Measurements from ENCODE around the gene CCL20. TPM values are rescaled to one million over a fixed set of nuclear protein-coding genes. Genes with fewer than 3 reads are reported as not detected.

CCL20 gene
- total and polyA plus RNA-seq, 2 of the 8 experiments (the other 6 are each of a cell fraction or from before 2014, with no cell fraction given), result not detected

- Histone ChIP-seq H3K23me2 (ENCODE audit: low read depth, low read length) (no peaks in the 10 kb centered on the region), H3K4me1 (replicated peaks in 1 of 4; ENCODE audit: control insufficient read depth in 3 of 4, insufficient read depth in 4 of 4, low read length in 3 of 4) (no peaks in the 10 kb centered on the region; a peak in 1 of 7 replicates), H3K56ac (replicated peaks; ENCODE audit: insufficient read length, low read depth, low read length) (no peak overlapping the region), H3K9ac (replicated peaks in 1 of 4; ENCODE audit: extremely low read depth in 1 of 4, low read depth in 3 of 4, low read length in 3 of 4) (no peak overlapping the region), H2AK5ac (ENCODE audit: low read depth, low read length) (no peak overlapping the region), H3K79me1 (ENCODE audit: low read depth, low read length) (no peaks in the 10 kb centered on the region), H2BK20ac (ENCODE audit: low read length) (no peak overlapping the region), H3K14ac (ENCODE audit: insufficient read length) (no peak overlapping the region), H3K9me3 (ENCODE audit: insufficient read depth in 2 of 2, low read depth in 1 of 2, low read length in 1 of 2) (no peaks in the 10 kb centered on the region), H3K4me2 (ENCODE audit: insufficient read depth in 1 of 2, low read depth in 2 of 2, low read length in 2 of 2) (no peak overlapping the region), H4K8ac (ENCODE audit: extremely low read depth, insufficient read depth, low read length) (no peak overlapping the region), H4K5ac (ENCODE audit: insufficient read length, low read depth, low read length) (no peak overlapping the region), H4K91ac (replicated peaks; ENCODE audit: insufficient read length, low read length) (no peak overlapping the region), H2BK15ac (ENCODE audit: low read length) (no peak overlapping the region), H2BK5ac (ENCODE audit: low read depth, low read length) (no peak overlapping the region), H3K79me2 (ENCODE audit: control insufficient read depth in 1 of 2, insufficient read depth in 2 of 2, low read length in 2 of 2) (no peaks in the 10 kb centered on the region), H2BK12ac (ENCODE audit: low read depth, low read length) (no peak overlapping the region), H4K20me1 (replicated peaks in 1 of 2; ENCODE audit: control insufficient read depth in 1 of 2, insufficient read depth in 2 of 2, low read length in 2 of 2) (no peaks in the 10 kb centered on the region), H3K18ac (ENCODE audit: extremely low read depth, low read length) (no peak overlapping the region), H3K36me3 (ENCODE audit: control insufficient read depth in 2 of 4, insufficient read depth in 4 of 4, low read length in 3 of 4) (no peaks in the 10 kb centered on the region), H3K4me3 (ENCODE audit: extremely low read depth in 1 of 4, insufficient read depth in 2 of 4, low read depth in 3 of 4, low read length in 4 of 4) (no peak overlapping the region), H3K23ac (ENCODE audit: insufficient read length) (no peak overlapping the region), H3K27me3 (replicated peaks in 1 of 4; ENCODE audit: control insufficient read depth in 3 of 4, extremely low read depth in 1 of 4, insufficient read depth in 3 of 4, low read length in 3 of 4) (no peaks in the 10 kb centered on the region), H3K4ac (replicated peaks; ENCODE audit: insufficient read length, low read depth, low read length) (no peak overlapping the region), H3K27ac (ENCODE audit: low read depth, low read length) (no peak overlapping the region), H2BK120ac (replicated peaks; ENCODE audit: low read depth, low read length) (no peak overlapping the region), H2AFZ (ENCODE audit: low read length) (no peak overlapping the region)
- CTCF ChIA-PET (ENCODE audit: partially characterized antibody), result interaction anchor here (0.7 to 1.5 kb wide), 2 partner anchors 10 to 34 kb away, joined by 4 read pairs; no protein-coding TSS in a partner anchor
- no peak for DNase-seq (ENCODE audit: low read depth in 1 of 2, low spot score in 2 of 2)
- POLR2A ChIA-PET (ENCODE audit: partially characterized antibody), result no interaction called here
- no peak for FAIRE-seq
- TF ChIP-seq PHF8 (conservative IDR thresholded peaks at IDR 0.05; ENCODE audit: low read depth, low read length), result no peak
- TF ChIP-seq CHD1 (IDR thresholded peaks at IDR 0.05; ENCODE audit: low read depth, low read length), result no peak
- no peak for TF ChIP-seq EZH2 (IDR thresholded peaks at IDR 0.05; ENCODE audit: low read depth, low read length, severe bottlenecking)
- TF ChIP-seq JUN (IDR thresholded peaks at IDR 0.05; ENCODE audit: low read depth, low read length), result no peak
- no peak for TF ChIP-seq TCF12 (IDR thresholded peaks at IDR 0.05; ENCODE audit: low read depth, low read length)
- TF ChIP-seq SAP30 (IDR thresholded peaks at IDR 0.05; ENCODE audit: insufficient read depth, insufficient replicate concordance, low read length), result no peak
- no peak for TF ChIP-seq NANOG (IDR thresholded peaks at IDR 0.05; ENCODE audit: insufficient read depth, low read depth, low read length, poor library complexity, severe bottlenecking)
- TF ChIP-seq POLR2A (IDR thresholded peaks at IDR 0.05; ENCODE audit: control extremely low read depth in 1 of 2, low read depth in 2 of 2, low read length in 2 of 2), result no peak
- TF ChIP-seq MAX (IDR thresholded peaks at IDR 0.05), result no peak
Observed at GRCh38 chr2:227828477-227828912, 14.9 kb downstream of the CCL20 start.

All from H1 (cell line).